Stimulated activated CD4-positive, alpha-beta T cell treated with anti-CD3 and anti-CD28 coated beads, Interleukin-2, amount 100 ng/mL, for 48 hours (primary cell): ENCODE results near the gene KCNJ12.
"Not testable (repeated sequence)": the region's sequence is repeated elsewhere in the genome, so short reads cannot be mapped to it uniquely, and the experiment has no call there.

Source experiments
- DNase-seq, 2 donors: peaks; one replicate each; pipeline ENCODE4 v3.0.0-alpha.2; 2020

Gene KCNJ12

GRCh38 chr17:21408766-21409300, 32.7 kb downstream of the KCNJ12 start:
- not testable (repeated sequence) for DNase-seq

GRCh38 chr17:21409388-21409787, 33.2 kb downstream of the KCNJ12 start:
- not testable (repeated sequence) for DNase-seq

- not testable (repeated sequence) for DNase-seq
Observed at GRCh38 chr17:21409971-21410370, 33.8 kb downstream of the KCNJ12 start.

- DNase-seq, result not testable (repeated sequence)
Observed at GRCh38 chr17:21410371-21410770, 34.2 kb downstream of the KCNJ12 start.

- not testable (repeated sequence) for DNase-seq
Observed at GRCh38 chr17:21410906-21411678, 34.9 kb downstream of the KCNJ12 start.

- DNase-seq, result not testable (repeated sequence)
Observed at GRCh38 chr17:21411679-21412205, 35.6 kb downstream of the KCNJ12 start.

GRCh38 chr17:21412207-21412681, 36.1 kb downstream of the KCNJ12 start:
- not testable (repeated sequence) for DNase-seq

GRCh38 chr17:21413570-21414279, 37.6 kb downstream of the KCNJ12 start:
- not testable (repeated sequence) for DNase-seq

- not testable (repeated sequence) for DNase-seq
Observed at GRCh38 chr17:21414616-21415015, 38.5 kb downstream of the KCNJ12 start.

- not testable (repeated sequence) for DNase-seq
Observed at GRCh38 chr17:21415166-21415990, 39.2 kb downstream of the KCNJ12 start.

GRCh38 chr17:21416471-21416981, 40.4 kb downstream of the KCNJ12 start:
- not testable (repeated sequence) for DNase-seq

- not testable (repeated sequence) for DNase-seq
Observed at GRCh38 chr17:21417349-21417748, 41.2 kb downstream of the KCNJ12 start.

- no peak for DNase-seq
Observed at GRCh38 chr17:21417921-21418320, 41.8 kb downstream of the KCNJ12 start.

GRCh38 chr17:21418446-21419298, 42.5 kb downstream of the KCNJ12 start:
- DNase-seq, result no peak

GRCh38 chr17:21419299-21420239, 43.4 kb downstream of the KCNJ12 start:
- no peak for DNase-seq

GRCh38 chr17:21420503-21421090, 44.4 kb downstream of the KCNJ12 start:
- not testable (repeated sequence) for DNase-seq

- not testable (repeated sequence) for DNase-seq
Observed at GRCh38 chr17:21421421-21422310, 45.5 kb downstream of the KCNJ12 start.
